HG03159 (cell line): ENCODE data around the gene TMEM26.

ENCODE experiments used
- ATAC-seq: cut with Tn5 transposase; IDR thresholded peaks from one replicate; pipeline ENCODE4 v1.9.1; 2021; ENCODE audit warnings: mild to moderate bottlenecking, moderate library complexity; ENCODE audit not compliant: unreplicated experiment

Gene TMEM26

DNA sequence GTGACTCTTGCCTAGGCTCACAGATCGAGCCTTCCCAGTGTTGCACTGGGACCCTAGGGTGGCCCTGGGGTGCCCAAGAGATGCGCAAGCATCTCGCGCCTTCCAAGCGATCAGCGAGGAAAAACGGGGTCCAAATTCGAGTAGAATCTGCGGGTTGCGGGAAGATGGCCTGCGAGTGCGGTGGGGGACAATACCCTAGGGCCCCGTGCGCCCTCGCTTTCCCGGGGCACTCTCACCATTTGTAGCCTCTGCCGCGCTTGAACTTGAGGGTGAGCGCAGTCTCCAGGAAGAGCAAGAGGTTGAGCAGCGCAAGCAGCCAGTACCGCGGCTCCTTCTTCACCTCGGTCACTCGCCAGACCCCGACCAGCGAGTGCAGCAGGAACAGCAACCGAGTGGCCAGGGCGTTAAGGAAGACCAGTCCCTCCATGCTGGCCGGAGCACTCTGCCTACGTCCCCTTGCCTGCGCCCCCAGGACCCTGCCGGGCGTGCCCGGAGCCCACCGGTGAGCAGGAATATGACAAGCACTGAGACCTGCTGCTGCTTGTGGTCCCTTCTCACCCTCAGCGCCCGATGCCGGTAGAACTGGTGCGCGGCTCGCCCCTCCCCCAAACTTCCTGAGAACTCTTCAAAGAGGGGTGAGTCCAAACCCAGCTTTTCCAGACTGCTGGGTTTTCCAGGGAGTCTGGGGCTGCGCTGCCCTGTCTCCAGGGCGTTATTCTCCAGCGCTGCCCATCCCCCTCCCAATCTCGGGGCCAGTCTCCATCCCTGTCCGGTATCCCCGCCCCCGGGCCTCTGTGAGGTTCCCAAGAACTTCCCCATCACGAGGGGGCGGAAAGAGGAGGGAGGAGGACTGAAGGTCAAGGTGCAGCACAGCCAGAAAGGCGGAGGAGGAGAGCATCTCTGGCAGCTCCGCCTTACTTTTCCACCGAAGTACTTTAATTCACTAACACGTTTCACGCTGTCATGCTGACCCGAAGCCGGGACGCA, at the start of gene TMEM26:
Gene TMEM26 (minus strand): TSS at position 727 of the 987 bp plus-strand sequence. CDS start 300 bp downstream, at position 427.
- ATAC-seq, result no peak

GRCh38 chr10:61500460-61500859, 47.3 kb upstream of the TMEM26 start:
- ATAC-seq, result no peak

DNA sequence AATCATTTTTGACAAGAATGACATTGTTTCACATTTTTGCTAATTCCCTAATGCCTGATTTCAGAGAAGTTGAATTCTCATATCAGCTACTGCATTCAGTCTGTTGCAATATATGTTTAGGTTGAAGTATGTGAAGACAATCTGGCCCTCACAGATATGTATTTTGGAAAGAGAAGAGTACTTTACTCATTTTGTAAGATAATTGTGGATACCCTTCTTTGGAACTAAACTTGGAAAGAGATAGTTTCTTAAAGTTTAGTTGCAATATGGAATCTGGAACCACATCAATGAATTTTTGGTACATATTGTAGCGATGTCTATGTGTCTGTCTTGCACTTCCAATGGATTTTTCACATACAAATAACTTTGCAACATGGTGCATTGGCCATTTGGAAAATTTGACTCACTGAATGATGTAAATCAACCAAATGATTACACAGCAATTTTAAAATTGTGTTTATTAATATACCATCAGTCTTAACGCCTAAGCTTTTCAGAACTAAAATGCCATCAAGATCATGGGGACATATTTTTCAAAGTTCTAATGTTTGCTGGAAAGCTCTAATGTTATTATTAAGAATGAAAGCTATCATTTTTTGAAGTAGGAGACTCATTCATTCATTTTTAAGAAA, 39.3 kb upstream of the TMEM26 start:
- ATAC-seq, result no peak

DNA sequence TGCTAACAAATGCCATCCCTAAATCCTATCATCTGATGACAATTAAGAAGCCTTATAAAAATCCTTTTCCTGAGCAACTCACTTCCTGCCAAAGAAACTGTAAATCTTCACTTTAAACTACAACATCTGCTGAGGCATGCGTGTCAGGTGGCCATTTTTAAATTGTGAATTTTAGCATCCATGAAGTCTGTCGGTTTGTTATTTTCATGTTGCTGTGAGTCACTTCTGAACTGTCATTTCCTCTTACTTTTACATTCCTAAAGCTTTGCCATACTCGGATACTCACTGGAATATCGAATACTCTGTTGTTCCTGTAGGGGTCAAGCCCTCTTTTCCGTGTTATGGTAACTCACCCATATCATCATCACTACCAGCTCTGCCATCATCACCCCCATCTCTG, 34.3 kb upstream of the TMEM26 start:
- ATAC-seq, result no peak

GRCh38 chr10:61486738-61487396, 33.7 kb upstream of the TMEM26 start:
- no peak for ATAC-seq

DNA sequence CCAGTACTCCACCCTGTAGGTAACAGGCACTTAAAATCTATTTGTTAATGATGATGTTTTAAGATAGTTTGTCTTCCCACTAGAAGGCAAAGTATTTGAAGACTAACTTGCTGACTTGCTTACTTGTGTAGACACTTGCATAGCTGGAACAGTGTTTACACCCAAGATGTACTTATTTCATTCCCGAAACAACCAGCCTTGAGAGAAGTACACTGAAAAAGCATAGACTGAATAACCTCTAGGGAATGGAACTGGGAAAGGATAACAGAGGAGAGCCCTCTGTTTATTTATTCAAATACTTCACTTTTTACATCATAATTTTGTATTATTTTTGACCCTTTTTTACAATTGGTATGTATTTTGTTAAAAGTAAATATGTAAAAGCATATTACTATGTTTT, 33.1 kb upstream of the TMEM26 start:
- no peak for ATAC-seq

- no peak for ATAC-seq
These were observed 28.4 kb upstream of the TMEM26 start for GRCh38 chr10:61481597-61481996.

- ATAC-seq, result no peak
These were observed 27.0 kb upstream of the TMEM26 start for GRCh38 chr10:61480208-61480607.

DNA sequence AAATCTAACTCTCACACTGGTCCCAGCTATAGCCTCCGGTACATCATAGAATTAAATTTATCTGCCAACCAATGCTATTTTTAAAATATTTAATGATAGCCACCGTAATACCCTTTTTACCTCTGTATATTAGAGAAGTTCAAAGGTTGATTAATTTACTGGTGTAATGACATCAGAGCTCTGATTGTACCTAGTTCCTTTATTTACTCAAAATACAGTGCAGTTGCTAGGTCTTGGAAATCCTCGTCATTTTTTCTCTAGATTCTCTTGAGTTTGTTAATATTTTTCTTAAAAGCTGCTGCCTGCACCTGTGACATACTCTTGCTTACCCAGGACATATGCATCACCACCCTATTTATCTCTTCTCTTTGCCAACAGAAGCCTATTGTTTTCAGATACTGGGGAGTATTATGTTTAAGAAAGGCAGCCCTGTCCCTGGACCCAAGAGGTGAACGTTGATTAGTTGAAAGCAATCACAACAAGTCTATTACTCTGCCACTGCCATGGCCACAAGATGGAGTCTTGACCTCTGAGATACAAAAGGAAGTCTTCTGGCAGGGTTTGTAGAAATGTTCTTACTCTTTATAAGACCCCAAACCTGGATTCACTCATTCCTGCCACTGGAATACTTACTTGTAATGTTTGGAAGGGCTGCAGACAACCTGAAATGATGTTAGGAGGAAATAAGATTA, 25.6 kb upstream of the TMEM26 start:
- no peak for ATAC-seq

DNA sequence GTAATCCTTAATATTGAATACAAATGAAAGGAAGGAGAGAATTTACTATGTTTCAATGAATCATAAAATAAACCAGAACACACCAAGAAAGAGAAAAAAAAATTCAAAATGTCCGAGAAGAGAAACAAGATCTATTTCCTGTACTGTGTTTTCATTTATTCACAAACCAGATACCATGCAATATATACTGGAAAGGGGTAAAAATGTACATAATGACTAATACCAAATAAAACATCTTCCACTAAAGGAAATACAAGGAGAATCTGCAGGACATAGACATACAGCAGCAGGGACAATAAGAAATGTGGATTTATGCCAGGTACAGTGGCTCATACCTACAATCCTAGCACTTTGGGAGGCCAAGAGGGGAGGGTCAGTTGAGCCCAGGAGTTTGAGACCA, 24.3 kb upstream of the TMEM26 start:
- no peak for ATAC-seq

- ATAC-seq, result no peak
These were observed 23.3 kb upstream of the TMEM26 start for GRCh38 chr10:61476529-61476928.

- ATAC-seq, result no peak
These were observed 22.3 kb upstream of the TMEM26 start for GRCh38 chr10:61475449-61475873.

- no peak for ATAC-seq
These were observed 19.0 kb upstream of the TMEM26 start for GRCh38 chr10:61472090-61472674.

DNA sequence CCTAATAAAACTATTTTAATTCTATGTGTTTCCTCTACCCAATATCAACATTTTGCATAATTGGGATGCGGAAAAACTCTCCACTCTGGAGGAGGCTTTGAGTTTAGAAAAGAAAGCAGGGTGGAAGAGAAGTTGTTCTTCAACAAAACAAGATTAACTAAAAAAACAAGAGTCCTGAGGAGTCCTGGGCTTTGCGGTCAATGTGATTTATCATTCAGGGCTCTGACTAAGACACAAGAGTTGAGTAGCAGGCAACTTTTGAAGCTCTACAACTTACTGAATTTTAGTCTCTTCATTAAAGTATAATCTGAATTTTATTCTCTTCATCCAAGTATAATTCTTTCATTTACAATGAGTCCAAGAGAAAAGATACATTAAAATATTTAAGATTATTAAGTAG, 18.3 kb upstream of the TMEM26 start:
- ATAC-seq, result no peak

DNA sequence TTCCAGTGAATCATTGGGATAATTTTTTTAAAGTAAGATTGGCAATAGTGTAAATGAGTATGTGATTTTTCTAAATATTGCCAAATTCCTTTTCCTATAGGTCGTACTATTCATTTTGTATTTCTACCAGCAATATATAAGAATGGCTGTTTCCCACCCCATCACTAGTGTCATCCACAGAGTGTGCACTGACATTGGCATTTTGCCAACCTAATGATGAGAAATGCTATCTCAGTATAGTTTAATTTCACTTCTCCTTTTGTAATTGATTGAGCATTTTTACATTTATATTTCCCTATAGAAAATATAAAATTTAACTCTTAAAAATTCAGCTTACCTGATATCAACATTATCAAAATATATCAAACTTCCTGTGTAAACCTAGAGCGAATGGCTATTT, 17.6 kb upstream of the TMEM26 start:
- no peak for ATAC-seq

DNA sequence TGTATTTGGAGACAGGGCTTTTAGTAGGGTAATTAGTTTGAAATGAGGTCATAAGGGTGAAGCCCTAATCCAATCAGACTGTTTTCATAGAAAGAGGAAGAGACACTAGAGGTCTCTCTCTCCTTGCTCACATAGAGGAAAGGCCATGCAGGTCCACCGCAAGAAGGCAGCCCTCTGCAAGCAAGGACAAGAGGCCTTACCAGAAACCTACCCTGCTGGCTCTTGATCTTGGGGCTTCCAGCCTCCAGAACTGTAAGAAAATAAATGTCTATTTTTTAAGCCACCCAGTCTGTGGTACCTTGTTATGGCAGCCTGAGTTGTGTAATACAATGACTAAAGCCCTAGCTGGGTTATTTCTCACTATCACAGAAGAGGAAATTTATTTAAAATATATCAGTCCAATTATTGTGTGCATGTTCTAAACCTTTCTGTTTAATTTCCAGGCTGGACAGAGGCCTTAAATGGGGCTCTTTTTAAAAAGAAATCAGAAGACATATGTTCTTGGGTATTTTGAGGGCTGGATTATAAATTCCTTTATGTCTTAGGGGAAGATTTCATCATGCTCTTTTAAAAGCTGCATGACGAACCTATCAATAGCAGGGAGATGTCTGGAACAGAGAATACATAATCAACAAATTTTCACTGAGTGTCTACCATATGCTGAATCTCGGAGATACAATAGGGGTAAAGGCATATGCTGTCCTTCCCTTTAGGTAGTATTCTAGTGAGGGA, 12.9 kb upstream of the TMEM26 start:
- no peak for ATAC-seq

- ATAC-seq, result no peak
These were observed 12.0 kb upstream of the TMEM26 start for GRCh38 chr10:61465171-61465496.

DNA sequence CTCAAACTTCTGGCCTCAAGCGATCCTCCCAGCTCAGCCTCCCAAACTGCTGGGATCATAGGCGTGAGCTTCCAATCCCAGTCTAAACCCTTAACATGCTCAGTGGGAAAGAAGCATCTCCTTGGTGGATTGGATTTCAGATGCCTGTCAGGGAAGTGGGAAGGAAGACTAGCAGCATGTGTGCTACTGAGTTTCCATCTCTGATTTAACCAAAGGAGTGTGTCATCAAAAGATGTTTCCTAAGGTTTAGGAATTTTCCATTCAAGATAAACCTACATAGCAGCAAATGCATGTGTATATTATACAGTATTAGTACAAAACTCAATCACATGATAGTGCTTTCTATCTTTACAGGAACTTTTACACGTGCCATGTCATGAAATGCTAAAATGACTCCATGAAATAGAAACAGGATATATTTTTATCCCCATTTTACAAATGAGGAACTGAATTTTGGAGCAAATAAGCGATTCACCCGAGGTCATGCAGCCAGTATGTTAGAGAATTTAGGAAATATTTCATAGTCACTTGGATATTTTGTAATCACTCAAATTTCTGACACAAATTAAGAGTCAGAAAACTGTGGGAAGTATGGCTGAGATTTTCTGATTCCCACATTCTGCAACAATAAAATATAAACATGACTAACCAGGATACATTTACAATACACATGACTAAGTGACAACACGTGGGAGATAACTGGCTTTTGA, 11.4 kb upstream of the TMEM26 start:
- ATAC-seq, result no peak
